Stimulated activated naive CD8-positive, alpha-beta T cell treated with anti-CD3 and anti-CD28 coated beads, Interleukin-15, Interleukin-2, amounts not matched to agents 100 ng/mL and 50 ng/mL, for 24 hours (primary cell): Measurements from ENCODE around the gene MMAB.

Experiments used
- H3K27ac Mint-ChIP-seq: one replicate; pipeline ENCODE4 v1.8.0; 2021; ENCODE audit warnings: mild to moderate bottlenecking, mixed read lengths
- H3K27me3 Mint-ChIP-seq: one replicate; pipeline ENCODE4 v1.8.0; 2021; ENCODE audit warnings: mixed read lengths
- H3K36me3 Mint-ChIP-seq: one replicate; pipeline ENCODE4 v1.8.0; 2021; ENCODE audit warnings: low read depth, mixed read lengths
- H3K4me1 Mint-ChIP-seq: one replicate; pipeline ENCODE4 v1.8.0; 2021; ENCODE audit warnings: low read depth, mixed read lengths
- H3K4me3 Mint-ChIP-seq: one replicate; pipeline ENCODE4 v1.8.0; 2021; ENCODE audit warnings: mild to moderate bottlenecking, mixed read lengths
- H3K9me3 Mint-ChIP-seq: one replicate; pipeline ENCODE4 v1.8.0; 2021; ENCODE audit warnings: mixed read lengths

Gene MMAB

GRCh38 chr12:109513051-109513450, 60.3 kb downstream of the MMAB start:
- H3K4me1 Mint-ChIP-seq: no peaks in the 10 kb centered on the region
- H3K9me3 Mint-ChIP-seq: no peaks in the 10 kb centered on the region
- H3K4me3 Mint-ChIP-seq: no peak overlapping the region
- H3K27me3 Mint-ChIP-seq: no peaks in the 10 kb centered on the region
- H3K36me3 Mint-ChIP-seq: peaks cover 67% of the 10 kb centered on the region
- no peak overlapping the region for H3K27ac Mint-ChIP-seq

GRCh38 chr12:109512608-109513007, 60.7 kb downstream of the MMAB start:
- Mint-ChIP-seq H3K4me3 (no peak overlapping the region), H3K4me1 (no peaks in the 10 kb centered on the region), H3K9me3 (no peaks in the 10 kb centered on the region), H3K27ac (no peak overlapping the region), H3K27me3 (no peaks in the 10 kb centered on the region), H3K36me3 (peaks cover 63% of the 10 kb centered on the region)

- Mint-ChIP-seq H3K9me3 (no peaks in the 10 kb centered on the region), H3K27ac (no peak overlapping the region), H3K4me1 (no peaks in the 10 kb centered on the region), H3K27me3 (no peaks in the 10 kb centered on the region), H3K4me3 (no peak overlapping the region), H3K36me3 (peaks cover 61% of the 10 kb centered on the region)
These were observed 63.1 kb downstream of the MMAB start for GRCh38 chr12:109510196-109510595.

- H3K27me3 Mint-ChIP-seq: no peaks in the 10 kb centered on the region
- H3K9me3 Mint-ChIP-seq: no peaks in the 10 kb centered on the region
- H3K4me3 Mint-ChIP-seq: no peak overlapping the region
- H3K36me3 Mint-ChIP-seq: peaks cover 69% of the 10 kb centered on the region
- H3K27ac Mint-ChIP-seq: no peak overlapping the region
- no peaks in the 10 kb centered on the region for H3K4me1 Mint-ChIP-seq
These were observed 69.2 kb downstream of the MMAB start for GRCh38 chr12:109504068-109504467.
